GM18861 (cell line): ENCODE data around the gene CLRN2.

ENCODE experiments used
- ATAC-seq: cut with Tn5 transposase; IDR thresholded peaks from one replicate; pipeline ENCODE4 v1.9.1; 2021; ENCODE audit not compliant: unreplicated experiment

The CLRN2 gene, protein sequence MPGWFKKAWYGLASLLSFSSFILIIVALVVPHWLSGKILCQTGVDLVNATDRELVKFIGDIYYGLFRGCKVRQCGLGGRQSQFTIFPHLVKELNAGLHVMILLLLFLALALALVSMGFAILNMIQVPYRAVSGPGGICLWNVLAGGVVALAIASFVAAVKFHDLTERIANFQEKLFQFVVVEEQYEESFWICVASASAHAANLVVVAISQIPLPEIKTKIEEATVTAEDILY

DNA sequence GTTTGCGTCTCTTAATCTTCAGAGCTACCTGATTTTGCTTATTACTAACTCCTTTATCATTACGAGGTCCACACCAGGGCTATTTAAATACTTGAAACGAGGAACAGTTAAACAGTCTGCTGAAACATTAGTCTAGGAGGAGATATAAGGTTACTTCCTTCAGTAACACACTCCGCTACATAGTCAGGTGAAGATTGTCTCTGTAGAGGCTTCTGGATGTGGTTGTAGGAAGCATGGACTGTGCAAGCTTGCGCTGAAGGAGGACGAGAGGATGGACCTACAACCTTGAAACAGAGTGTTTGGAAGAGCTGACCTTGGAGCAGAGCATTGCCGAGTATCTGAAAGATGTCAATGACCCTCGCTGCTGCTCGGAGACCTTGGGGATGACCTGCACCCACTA is at the start of gene CLRN2:
Gene CLRN2 (plus strand): TSS at position 301 of the 400 bp plus-strand sequence. CDS start 102 bp downstream, outside the sequence.
- no peak for ATAC-seq

DNA sequence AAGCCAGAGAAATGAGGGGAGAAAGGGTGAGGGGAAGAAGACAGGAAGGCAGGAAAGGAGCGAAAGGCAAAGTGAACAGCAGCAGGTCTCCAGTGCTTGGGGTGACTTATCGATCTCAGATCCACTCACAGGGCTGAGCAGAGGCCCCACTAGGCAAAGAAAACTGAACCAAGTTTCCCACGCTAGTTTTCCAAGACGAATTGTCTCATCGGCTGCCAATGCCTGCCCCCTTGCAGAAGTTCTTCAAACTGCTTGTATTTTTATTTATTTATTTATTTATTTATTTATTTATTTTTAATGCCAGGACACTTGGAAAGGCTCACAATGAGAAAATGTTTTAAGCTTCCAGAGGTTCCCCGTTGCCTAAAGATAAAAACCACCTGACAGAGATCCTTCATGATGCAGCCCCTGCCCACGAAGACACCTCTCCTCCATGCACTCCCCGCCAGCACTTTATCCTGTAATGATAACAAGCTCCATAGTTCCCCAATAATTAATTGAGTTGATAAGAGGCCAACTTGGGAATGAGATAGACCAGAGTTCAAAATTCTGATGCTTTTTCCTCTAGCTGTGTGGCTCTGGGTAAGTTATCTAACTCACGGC is 46.2 kb upstream of the CLRN2 start:
- ATAC-seq = no peak

DNA sequence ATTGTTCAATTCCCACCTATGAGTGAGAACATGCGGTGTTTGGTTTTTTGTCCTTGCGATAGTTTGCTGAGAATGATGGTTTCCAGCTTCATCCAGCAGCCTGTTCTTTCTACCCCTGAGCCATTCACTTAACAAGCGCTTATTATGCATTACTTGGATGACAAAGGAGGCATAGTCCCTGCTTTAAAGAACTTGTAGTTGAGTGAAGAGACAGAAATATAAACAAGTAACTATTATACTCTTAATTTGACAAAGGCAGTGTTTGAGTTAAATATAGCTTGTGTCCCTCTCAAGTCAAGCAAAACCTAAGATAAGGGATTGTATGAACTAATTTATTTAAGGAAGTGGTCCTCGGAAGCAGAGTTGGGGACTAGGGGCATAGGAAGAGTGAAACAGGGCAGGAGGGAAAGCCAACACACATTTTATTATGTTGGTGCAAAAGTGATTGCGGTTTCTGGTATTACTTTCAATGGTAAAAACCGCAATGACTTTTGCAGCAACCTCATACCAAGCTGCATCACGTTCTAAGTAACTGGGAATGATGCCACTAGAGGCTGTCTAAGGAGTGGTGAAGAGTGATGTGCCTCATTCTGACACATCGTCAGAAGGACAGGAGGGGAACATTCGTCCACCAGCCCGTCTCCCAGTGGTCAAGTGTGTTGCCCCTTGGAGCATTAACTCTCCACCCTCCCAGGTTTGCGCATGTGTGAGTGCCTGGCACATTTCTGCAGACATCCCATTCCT is 44.9 kb upstream of the CLRN2 start:
- no peak for ATAC-seq

DNA sequence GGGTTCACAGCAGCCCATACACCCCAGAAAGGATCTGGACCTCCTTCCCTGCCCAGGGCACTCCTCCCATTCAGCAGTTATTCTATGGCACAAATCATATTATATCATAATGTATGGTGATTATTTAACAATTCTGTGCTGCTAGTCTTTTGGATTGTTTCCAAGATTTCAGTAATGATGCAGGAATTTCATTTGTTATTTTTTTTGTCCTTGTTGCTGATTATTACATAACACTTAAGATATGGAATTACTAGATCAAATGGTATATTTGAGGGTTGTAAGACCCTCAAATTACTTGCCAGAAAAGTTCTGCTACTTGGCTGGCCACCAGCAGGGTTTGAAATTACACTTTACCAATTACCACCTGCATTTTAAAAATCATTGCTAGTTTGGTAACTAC is 39.5 kb upstream of the CLRN2 start:
- ATAC-seq = no peak

DNA sequence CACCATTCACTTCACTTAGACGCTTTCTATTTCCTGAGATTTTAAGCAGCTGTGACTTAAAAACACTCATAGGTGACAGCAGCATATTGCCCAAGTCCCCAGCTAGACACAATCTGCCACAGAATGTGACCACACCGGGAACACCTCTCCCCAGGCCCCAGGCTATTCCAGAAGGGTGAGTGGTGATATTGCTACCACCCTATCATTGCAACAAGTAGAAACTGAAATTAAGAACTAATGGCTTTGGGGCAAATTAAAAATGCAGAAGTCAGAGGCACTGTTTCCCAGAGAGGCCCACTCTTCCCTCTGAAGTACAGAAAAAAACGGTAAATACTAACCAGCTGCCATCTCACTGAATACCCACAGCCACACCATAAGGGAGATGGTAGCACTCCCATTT is 38.1 kb upstream of the CLRN2 start:
- ATAC-seq = no peak

DNA sequence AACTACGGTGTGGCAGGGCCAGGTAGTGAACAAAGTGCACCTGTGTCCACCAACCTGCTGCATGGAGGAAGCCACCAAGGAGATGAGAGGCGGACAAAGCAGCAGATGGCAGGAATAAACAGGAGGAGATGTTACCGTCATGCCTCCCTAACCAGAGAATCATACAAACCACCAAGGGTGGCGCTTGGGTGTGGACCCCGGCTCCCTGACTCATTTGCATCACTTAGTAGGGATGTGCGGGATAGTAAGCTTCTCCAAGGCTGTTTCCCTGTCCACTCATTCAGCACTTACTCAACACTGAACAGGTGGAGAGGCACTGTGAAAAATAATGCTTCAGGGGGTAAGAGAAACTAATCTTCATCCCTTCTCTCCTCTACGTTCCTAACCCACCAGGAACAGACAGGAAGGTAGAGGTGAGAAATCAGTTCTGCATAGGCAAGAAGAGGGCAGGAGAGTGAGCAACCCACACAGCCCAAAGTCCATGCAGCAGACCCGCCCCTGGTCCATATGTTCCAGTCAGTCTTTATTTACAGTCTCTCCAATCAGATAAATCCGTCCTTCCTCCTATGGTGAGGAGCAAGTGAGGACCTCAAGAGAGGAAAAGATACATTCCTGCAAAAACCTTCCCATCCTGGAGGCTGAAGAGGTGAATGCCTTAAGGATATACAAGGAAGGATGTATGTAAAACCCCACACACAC is 37.0 kb upstream of the CLRN2 start:
- no peak for ATAC-seq

DNA sequence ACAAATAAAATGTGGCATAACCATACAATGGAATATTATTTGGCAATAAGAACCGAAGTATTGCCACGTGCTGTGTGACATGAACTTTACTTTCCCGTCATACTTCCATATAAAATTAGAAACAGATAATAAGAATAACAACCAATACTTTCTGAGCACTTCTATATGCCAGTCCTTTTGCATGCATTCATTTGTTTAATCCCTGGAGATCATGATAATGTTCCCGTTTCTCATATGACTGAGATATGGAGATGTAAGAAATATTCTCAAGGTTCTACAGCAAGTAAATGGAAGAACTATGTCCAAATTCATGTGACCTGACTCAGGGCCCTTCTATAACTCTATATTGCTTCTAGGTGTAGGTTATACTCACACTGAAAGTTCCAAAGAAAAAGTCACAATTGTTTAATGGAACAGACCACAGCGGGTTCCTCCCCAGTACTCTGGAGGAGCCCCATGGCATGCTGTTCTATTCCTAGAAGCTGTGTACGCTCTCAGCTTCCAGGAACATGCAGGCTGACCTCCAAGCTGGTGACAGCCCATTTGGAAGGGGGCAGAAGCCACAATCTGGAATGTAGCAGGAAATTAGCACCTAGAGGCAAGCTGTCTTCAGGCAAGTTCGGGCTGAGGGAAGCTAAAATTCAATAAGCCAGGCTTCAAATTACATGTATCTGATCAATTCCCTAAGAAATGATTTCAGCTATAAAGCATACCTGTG is 34.6 kb upstream of the CLRN2 start:
- no peak for ATAC-seq

DNA sequence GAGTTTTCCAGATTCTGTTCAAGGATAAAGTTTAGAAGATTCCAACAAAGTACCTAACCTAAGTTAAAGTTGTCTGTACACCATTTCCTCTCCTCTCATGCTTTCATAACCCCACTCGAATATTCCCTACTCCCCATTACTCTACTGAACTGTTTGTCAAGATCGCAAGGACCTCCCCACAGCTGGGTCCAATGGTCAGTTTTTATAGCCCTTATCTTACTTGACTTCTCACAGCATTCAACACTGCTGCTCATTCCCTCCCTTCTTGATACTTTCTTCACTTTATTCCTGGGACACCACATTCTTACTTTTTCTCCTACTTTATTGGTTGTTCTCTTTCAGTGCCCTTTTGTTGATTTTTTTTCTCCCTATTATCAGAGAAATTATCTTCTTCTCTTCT is 34.0 kb upstream of the CLRN2 start:
- ATAC-seq = no peak

DNA sequence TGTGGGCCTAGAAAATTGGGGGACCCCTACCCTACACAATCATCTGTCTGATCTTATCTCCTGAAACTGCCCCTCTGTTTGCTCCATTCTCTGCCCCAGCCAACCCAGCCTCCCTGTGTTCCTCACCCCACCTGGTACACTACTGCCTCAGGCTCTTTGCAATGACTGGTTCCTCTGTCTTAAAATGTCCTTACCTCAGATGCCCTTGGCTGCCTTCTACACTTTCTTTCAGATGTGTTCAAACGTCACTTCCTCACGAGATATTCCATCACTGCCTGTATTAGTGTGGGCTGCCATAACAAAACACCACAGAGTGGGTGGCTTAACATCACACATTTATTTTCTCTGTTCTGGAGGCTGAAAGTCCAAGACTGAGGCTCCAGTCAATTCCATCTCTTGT is 32.2 kb upstream of the CLRN2 start:
- ATAC-seq = no peak

DNA sequence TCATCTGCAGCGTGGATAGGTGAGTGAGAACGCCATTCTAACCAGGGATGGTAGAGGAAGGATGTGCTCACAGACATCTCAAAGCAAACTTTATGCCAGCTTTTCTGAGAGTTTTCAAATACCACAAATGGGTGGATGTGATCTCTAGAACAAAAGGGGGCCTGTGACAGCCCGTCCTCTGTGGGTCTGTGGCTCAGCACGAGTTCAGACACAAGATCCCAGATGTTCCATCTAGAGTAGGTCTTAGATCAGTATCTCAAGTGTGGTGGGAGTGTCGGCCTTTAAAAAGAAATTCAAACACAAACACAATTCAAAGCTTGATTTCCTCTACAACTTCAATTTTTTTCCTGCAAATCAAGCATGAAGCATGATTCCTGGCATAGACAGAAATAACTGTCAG is 25.8 kb upstream of the CLRN2 start:
- no peak for ATAC-seq

DNA sequence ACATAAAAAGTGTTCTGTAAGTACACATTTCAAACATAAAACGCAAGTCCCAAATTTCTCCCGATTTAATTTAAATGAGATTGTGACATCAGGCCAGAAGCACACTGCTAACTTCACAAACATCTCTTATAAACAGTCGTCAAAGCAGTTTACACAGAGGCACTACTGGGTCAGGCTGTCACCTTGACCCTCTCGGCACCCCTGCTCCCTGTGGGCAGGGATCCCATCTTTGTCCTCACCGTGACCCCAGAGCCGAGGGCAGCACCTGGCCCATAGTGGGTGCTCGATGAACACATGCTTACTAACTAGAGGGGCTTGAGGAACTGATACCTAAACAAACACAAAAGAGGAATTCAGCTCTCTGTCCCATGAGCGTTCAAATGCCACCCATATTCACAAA is 25.2 kb upstream of the CLRN2 start:
- ATAC-seq = no peak

DNA sequence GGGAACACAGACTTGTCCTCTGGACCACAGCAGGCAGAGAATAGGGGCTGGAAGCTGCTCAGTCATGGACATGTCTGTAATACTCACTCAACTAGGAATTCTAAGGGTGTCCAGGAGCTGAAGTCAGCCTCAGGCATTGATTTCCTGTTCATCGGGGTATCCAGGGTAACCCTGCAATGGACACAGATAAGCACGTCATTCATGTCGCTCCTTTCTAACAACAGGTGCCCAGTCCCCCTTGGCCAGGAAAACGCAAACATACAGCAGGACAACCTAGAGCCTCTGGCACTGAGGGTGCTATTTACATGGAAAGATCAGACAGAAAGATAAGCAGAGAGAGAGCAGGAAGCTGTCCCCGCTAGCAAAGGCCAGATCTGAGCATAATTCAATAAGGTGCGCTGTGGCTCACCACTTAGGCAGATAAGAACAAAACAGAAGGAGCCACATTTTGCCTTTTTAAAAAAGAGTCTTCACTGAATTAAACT is 24.3 kb upstream of the CLRN2 start:
- no peak for ATAC-seq

DNA sequence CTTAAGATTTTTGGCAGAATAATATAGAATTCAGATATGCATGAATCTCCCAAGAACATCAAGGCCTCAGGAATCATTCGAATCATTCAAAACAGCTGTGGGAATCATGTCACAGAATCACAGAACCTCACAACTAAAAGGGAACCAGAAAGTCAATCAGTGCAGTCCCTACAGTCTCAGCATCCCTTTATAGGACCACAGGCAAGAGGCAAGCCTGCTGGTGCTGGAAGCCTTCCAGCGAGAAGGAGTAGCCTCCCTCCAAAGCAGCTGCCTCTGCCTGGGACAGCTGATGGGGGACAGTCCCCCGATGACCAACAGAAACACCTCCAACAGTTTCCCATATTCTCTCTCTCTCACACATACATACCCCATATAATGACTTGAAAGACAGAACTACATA is 23.8 kb upstream of the CLRN2 start:
- ATAC-seq = no peak

DNA sequence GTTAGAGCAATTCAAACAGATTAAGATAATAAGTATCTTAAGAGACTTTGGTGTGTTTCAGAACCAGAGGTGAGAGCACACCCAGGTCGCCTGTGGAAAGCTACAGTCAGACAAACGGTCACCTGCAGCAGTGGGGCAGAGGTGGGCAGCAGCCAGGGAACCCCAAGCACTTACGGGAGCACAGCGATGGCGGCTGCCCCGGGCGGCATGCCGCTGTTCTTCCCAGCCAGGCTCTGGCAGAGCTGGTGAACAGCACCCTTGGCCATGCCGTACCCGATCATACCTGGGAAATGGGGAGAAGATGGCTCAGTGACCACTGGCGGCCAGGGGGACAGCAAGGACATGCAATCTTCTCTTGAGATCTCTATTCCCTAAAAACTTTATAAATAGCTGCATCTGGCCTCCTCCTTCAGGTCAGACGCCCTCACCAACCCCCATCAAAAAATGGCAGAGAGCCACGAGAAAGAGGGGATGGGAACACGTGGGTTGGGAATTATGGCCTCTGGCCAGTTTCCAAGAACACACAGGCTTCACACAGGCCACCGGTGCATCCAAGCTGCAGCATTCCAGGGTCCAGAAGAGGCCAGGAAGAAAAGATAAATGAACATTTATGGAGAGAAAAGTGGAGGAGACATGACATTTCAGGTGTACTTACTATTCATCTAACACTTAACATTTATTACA is 22.8 kb upstream of the CLRN2 start:
- no peak for ATAC-seq

DNA sequence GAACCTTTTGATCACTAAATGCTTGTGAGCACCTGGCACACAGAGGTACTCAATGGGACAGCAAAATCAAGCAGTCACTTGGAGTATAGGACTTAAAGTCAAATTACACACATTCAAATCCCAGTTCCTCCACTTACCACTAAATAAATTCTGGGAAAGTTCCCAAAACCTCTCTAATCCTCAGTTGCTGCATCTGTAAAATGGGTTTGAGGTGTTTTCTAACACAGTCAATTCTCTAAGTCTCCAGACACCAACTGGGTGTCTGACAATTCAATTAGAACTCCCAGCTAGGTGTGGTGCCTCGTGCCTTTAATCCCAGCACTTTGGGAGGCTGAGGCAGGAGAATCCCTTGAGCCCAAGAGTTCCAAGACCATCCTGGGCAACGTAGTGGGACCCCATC is 22.1 kb upstream of the CLRN2 start:
- no peak for ATAC-seq

DNA sequence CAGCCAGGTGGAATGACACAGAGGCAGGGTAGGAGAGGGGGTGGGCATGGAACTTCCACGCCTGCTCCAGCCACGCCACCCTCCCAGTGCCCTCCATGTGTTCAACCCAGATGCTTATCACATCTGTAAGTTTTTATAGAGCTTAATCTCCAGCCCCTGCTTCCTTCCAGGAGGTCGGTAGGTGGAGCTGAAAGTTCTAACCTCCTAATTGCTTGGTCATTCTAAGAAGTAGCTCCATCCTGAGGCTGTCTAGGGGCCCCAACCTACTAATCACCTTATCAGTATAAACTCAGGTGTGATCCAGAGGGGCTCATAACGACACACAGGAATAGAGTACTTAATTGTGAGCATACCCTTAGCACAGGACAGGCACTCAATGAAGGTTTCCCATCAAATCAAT is 21.3 kb upstream of the CLRN2 start:
- ATAC-seq = no peak

DNA sequence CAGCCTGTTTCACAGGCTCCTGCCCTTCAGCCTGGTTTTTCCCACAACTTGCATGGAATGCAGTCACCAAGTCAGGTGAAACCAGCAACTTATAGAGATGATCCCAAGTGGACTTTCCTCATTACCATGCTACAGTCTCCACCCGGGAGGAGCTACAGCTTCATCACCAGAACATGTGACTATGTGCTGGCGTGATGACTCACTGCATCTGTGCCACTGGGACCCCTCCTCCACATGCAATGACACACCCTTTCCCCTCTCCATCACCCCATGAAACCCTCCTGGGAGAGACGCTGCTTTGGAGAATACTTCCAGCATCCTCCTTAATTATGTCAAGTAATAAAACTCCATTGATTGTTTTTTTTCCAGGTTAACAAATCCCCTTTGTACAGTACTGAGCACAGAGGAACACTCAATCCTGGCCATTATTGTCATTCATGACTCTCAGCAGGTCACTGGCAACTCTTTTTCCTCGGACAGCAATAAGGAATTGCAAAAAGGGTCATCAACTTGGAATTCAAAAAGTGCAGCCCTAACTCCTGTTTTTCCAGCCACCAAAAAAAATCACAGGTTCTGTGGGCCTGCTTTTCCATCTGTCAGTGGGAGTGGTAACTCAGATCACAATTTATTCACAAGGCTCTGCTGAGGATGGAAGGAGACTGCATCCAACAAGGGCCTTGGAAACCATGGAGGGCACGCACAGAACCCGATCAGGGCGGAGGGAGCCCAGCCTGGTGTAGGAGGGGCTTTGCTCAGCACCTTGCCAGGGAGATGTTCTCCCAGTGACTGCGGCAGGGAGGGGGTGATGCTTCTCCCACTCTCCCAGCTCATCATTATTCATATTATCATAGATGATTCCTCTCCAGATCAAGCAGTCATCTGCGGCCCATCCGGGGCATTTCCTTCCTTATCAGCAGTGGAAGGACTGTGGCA is 20.4 kb upstream of the CLRN2 start:
- ATAC-seq = no peak

DNA sequence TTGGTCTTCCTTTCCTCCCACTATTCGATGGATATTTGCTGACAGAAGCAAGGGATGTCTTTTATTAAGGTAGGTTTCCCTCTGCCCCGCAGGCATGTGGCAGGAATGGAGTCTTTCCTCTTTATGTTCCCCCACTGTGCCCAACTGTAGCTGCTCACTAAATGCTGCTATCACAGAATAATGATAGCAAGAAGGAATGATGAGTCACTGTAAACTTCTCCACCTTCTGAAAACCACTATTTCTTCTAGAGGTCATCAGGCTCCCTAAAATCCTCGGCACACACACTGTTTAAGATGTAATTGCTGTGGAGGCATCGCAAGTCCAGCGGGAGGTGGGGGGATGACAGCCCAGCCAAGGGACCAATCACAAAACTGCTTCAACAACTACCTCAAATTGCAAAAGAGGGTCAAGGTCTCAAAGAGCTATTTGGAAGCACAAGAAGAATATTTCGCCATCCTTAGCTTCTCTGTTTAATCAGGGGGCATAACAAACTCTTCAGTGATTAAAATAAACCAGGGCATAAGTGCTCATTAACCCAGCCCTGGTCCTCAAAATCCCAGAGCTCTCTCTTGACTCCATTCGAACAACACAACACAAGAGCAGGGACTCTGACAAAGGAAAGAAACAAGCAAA is 17.0 kb upstream of the CLRN2 start:
- ATAC-seq = no peak

DNA sequence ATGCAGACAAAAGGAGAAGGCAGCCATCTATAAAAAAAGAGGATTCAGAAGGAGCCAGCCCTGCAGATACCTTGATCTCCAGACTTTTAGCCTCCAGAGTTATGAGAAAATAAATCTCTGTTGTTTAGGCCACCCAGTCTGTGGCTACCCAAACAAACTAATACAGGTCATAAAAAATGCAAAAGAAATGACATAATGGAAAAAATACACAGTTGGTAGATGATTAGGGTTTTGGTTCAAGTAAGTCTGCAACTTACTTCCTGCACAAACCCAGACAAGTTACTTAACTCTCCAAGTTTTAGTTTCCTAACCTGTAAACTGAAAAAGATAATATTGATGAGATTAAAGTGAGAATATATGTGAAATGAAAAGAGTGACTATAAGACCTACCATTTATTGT is 14.4 kb upstream of the CLRN2 start:
- ATAC-seq = no peak
